NCI-H1436 treated with DMSO at 0.1 percent for 48 hours (cell line): ENCODE data around the gene LAX1.

Experiments
- DNase-seq: peaks from one replicate; lab custom pipeline; 2025; lab: John Stamatoyannopoulos, UW

LAX1 gene

DNA sequence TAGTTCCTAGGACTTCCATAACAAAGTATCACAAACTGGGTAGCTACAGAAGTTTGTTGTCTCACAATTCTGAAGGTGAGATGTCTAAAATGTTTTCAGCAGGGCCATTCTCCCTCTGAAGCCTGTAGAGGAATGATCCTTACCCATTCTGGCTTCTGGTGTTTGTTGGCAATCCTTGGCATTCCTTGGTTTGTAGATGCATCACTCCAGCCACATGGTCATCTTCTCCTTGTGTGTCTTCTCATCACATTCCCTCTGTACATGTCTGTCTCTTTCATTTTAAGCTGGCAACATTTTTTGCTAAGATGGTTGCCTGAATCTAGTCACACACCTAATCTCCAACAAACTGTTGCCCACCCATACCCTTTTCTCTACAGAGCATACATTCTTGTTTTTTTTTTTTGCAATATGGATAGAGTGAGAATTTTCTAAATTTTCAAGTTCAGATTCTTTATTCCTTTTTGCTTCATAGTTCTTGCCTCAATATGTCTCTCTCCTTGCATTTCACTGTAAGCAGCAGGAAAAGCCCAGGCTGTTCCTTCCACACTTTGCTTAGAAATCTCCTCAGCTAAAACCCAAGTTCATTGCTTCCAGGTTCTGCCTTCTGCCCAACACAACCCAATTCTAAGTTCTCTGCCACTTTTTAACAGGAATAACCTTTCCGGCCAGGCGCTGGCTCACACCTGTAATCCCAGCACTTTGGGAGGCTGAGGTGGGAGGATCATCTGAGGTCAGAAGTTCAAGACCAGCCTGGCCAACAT is 48.8 kb downstream of the LAX1 start:
- no peak for DNase-seq

DNA sequence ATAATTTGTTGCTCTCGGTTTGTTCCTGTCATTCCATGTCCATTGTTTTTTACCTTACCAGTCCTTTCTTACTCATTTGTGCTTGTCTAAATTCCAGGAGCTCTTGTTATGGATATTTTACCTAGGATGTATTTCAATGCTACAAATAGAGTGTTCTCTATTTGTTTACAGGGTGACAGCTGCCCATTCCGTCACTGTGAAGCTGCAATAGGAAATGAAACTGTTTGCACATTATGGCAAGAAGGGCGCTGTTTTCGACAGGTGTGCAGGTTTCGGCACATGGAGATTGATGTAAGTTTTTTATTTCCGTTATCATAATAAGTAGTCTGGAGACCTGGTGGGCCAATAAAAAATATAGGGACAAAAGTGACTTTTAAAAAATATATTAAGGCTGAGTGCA is 53.4 kb downstream of the LAX1 start:
- DNase-seq: no peak

DNA sequence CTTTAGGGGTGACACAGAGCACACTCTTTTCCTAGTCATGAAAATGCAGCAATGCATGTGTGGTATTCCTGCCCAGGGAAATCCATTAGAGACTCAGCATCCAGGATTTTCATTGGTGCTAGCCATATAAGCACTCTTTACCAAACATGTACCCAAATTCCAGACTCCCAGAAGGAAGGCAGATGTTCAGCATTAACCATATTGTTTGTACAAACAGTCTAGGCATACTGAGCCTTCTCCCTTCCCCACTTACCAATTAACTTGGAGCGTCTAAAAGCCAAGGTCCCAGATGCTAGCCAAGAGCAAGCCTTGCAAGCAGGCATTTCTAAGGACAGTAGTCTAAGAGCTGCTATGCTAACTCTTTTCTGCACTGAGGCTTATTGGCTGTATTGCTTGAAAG is 58.3 kb downstream of the LAX1 start:
- DNase-seq: no peak
